ENCODE data around the gene BCKDK.

The BCKDK gene

DNA sequence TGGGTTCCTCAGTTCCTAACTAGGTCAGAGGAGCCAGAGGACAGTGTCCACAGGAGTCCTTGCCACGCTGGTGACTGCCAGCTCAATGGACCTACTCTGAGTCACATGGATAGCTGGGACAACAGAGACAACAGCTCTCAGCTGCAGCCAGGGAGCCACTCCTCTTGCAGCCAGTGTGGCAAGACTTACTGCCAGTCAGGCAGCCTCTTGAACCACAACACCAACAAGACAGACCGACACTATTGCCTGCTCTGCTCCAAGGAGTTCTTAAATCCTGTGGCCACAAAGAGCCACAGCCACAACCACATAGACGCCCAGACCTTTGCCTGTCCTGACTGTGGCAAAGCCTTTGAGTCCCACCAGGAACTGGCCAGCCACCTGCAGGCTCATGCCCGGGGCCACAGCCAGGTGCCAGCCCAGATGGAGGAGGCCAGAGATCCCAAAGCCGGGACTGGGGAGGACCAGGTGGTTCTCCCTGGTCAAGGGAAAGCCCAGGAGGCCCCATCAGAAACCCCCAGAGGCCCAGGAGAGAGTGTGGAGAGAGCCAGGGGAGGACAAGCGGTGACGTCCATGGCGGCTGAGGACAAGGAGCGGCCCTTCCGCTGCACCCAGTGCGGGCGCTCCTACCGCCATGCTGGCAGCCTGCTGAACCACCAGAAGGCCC, 27.3 kb upstream of the BCKDK start:
- H3K4me3 ChIP-seq (replicated peaks; ENCODE audit: low read depth, low read length) = no peak overlapping the region
- TF ChIP-seq, protein P1, sequence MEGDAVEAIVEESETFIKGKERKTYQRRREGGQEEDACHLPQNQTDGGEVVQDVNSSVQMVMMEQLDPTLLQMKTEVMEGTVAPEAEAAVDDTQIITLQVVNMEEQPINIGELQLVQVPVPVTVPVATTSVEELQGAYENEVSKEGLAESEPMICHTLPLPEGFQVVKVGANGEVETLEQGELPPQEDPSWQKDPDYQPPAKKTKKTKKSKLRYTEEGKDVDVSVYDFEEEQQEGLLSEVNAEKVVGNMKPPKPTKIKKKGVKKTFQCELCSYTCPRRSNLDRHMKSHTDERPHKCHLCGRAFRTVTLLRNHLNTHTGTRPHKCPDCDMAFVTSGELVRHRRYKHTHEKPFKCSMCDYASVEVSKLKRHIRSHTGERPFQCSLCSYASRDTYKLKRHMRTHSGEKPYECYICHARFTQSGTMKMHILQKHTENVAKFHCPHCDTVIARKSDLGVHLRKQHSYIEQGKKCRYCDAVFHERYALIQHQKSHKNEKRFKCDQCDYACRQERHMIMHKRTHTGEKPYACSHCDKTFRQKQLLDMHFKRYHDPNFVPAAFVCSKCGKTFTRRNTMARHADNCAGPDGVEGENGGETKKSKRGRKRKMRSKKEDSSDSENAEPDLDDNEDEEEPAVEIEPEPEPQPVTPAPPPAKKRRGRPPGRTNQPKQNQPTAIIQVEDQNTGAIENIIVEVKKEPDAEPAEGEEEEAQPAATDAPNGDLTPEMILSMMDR (IDR thresholded peaks at IDR 0.05; ENCODE audit: low read depth, low read length, missing control alignments) = no peak
- no peak for DNase-seq (ENCODE audit: extremely low read depth, low read depth)

DNA sequence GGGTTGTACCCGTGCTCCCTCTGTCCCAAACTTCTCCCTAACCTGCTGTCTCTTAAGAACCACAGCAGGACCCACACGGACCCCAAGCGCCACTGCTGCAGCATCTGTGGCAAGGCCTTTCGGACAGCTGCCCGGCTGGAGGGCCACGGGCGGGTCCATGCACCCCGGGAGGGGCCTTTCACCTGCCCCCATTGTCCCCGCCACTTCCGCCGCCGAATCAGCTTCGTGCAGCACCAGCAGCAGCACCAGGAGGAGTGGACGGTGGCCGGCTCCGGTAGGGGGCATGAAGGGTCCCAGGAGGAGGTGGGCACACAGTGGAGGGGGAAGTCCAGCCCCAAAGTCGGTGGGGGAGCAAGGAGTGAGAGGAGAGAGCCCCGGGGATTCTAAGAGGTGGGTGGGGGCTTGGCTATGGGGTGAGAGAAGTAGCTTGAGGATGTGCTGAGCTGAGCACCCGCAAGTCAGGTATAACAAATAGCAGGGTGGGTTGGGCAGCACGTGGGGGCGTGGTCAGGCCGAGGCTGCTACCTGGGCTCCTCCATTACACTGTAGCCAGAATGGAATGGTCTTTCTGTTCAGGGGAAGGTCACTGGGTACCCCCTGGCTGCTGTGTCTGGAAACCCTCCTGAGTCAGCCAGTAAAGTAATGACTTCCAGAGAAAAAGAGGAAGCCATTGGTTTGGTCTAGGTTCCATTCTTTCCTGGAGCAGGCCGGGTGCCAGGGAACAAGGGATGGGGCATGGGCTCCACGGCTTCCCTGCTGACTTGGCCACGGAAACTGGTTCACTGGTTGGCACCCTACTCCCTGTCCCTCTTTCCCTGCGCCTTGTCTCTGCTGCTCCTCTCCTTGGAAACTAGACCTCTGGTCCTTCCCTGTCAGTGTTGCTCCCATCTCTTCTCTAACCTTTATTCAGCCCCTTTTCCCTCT, 26.5 kb upstream of the BCKDK start:
- TF ChIP-seq, protein P1 (IDR thresholded peaks at IDR 0.05; ENCODE audit: low read depth, low read length, missing control alignments) = no peak
- no peak overlapping the region for H3K4me3 ChIP-seq (replicated peaks; ENCODE audit: low read depth, low read length)
- DNase-seq (ENCODE audit: extremely low read depth, low read depth) = no peak

DNA sequence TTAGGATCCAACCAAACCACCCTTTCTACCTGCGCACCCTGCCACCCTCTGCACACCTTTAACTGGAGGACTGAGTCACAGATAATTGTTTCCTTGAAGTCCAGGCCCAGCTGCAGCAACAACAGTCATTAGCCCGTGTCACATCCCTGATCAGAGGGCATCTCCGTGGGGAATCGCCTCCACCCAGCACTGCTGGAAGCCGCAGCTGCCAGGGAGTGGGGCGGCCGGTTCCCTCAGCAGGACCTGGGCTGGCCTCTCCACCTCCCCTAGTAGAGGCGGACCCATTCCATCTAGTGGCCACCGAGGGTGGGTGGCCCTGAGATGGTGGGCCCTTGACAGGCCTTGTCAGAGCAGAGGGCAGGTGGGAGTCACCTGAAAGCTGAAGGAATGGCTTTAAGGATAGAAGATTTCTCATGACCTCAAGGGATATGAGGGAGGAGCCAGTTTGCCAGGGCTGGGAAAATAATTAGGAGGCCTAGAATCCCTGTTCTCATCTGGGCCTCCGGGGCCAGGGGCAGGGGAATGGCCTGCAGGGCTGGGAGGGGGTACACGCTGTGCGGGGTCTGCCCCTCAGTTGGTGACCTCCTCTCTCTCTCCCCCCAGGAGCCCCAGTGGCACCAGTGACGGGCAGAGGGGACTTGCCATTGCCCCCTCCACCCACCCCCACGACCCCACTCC, 25.7 kb upstream of the BCKDK start:
- DNase-seq (ENCODE audit: extremely low read depth, low read depth) = no peak
- H3K4me3 ChIP-seq (replicated peaks; ENCODE audit: low read depth, low read length) = no peak overlapping the region
- TF ChIP-seq, protein P1 (IDR thresholded peaks at IDR 0.05; ENCODE audit: low read depth, low read length, missing control alignments) = no peak

DNA sequence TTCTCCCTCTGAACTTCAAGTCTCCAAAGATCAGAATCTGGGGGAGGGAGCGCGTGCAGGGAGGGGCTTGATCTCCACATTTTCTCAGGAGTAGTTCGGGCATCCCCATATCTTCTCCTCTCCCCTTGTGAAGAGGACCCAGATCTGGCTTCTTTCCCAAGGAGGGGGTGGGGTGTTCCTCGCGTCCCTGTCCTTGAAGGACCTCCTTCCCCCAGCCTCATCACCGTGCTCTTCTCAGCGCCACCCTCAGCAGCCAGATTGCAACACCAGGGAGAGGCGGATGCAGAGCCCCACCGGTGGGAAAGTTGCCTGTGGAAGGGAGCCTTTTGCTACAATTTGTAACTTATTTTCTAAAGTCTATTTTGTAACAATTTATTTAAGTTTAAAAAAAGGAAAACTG, 25.1 kb upstream of the BCKDK start:
- no peak for DNase-seq (ENCODE audit: extremely low read depth, low read depth)
- TF ChIP-seq, protein P1 (IDR thresholded peaks at IDR 0.05; ENCODE audit: low read depth, low read length, missing control alignments) = no peak
- no peak overlapping the region for H3K4me3 ChIP-seq (replicated peaks; ENCODE audit: low read depth, low read length)

DNA sequence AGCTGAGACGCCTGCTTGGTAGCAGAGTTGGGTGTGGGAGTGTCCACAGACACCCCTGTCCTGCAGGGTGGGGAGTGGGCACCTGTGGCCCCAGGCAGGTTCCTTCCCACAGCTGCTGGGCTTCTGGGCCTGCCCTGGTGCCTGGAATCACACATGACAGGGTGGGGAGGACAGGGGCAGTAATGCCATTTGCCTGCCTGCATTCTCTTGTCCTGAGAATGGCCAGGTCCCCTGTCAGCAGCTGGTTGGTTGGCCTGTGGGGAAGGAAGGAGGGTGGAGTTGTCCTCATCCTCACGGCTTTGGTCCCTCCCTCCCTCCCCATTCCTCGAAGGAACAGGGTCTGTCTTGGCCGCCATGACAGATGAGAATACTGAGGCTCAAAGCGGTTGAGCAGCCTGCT, 24.6 kb upstream of the BCKDK start:
- no peak for DNase-seq (ENCODE audit: extremely low read depth, low read depth)
- no peak overlapping the region for H3K4me3 ChIP-seq (replicated peaks; ENCODE audit: low read depth, low read length)
- TF ChIP-seq, protein P1 (IDR thresholded peaks at IDR 0.05; ENCODE audit: low read depth, low read length, missing control alignments) = no peak

DNA sequence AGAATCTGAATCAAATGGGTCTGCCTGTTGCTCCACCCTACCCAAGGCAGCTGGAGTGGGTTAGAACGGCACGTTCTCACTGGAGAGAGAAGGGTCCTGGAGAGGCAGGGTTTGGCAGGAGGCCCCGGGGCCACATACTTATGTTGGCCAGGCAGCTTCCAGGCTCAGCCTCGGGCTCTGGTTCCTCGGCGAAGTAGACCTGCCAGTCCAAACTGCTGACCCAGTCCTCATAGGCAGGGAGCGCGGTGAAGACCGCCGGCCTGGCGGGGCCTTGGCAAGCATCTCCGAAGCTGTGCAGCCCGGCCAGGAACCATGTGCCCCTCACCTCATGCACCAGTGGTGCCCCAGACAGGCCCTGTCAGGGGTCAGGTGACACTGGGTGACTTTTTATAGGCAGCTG, 24.2 kb upstream of the BCKDK start:
- no peak overlapping the region for H3K4me3 ChIP-seq (replicated peaks; ENCODE audit: low read depth, low read length)
- TF ChIP-seq, protein P1 (IDR thresholded peaks at IDR 0.05; ENCODE audit: low read depth, low read length, missing control alignments) = no peak
- no peak for DNase-seq (ENCODE audit: extremely low read depth, low read depth)

Measured in HFF-Myc (cell line).